Measurements from ENCODE around the gene DISC1. TPM values are rescaled to one million over a fixed set of nuclear protein-coding genes. Genes with fewer than 3 reads are reported as not detected.

DISC1 gene
- total and polyA plus RNA-seq, 7 donors = 1.2 to 14.1 (median 5.8) TPM

- no peaks in the 10 kb centered on the region for H3K36me3 ChIP-seq
- H3K4me1 ChIP-seq = no peaks in the 10 kb centered on the region
- DNase-seq = no peak
- intact Hi-C loops (cut with DNase I) = no loop called here
- H3K4me3 ChIP-seq = no peak overlapping the region
- no peaks in the 10 kb centered on the region for H3K27me3 ChIP-seq
- no peaks in the 10 kb centered on the region for H3K9me3 ChIP-seq
- no peak overlapping the region for H3K27ac ChIP-seq
- whole genome bisulfite sequencing, 2 donors = 69 to 85% methylated on average over 3 of the region's 3 CpGs
- TF ChIP-seq EP300 (IDR thresholded peaks at IDR 0.05) (no peak), POLR2AphosphoS5 (IDR thresholded peaks at IDR 0.05) (no peak), POLR2A (IDR thresholded peaks at IDR 0.05) (no peak)
- TF ChIP-seq, protein P1, sequence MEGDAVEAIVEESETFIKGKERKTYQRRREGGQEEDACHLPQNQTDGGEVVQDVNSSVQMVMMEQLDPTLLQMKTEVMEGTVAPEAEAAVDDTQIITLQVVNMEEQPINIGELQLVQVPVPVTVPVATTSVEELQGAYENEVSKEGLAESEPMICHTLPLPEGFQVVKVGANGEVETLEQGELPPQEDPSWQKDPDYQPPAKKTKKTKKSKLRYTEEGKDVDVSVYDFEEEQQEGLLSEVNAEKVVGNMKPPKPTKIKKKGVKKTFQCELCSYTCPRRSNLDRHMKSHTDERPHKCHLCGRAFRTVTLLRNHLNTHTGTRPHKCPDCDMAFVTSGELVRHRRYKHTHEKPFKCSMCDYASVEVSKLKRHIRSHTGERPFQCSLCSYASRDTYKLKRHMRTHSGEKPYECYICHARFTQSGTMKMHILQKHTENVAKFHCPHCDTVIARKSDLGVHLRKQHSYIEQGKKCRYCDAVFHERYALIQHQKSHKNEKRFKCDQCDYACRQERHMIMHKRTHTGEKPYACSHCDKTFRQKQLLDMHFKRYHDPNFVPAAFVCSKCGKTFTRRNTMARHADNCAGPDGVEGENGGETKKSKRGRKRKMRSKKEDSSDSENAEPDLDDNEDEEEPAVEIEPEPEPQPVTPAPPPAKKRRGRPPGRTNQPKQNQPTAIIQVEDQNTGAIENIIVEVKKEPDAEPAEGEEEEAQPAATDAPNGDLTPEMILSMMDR (IDR thresholded peaks at IDR 0.05) = no peak
These were observed 436.4 kb downstream of the DISC1 start for GRCh38 chr1:232062967-232063366.

GRCh38 chr1:232066521-232066920 lies 439.9 kb downstream of the DISC1 start:
- 93 to 94% methylated on average over 3 of the region's 3 CpGs for WGBS, 2 donors
- intact Hi-C loops (cut with DNase I) = no loop called here
- Histone ChIP-seq H3K27ac (no peak overlapping the region), H3K36me3 (no peaks in the 10 kb centered on the region), H3K4me1 (no peaks in the 10 kb centered on the region), H3K27me3 (no peaks in the 10 kb centered on the region), H3K4me3 (no peak overlapping the region), H3K9me3 (peaks cover 0 to 3% (median 0%) of the 10 kb centered on the region in 4 donors)
- TF ChIP-seq, protein P1 (IDR thresholded peaks at IDR 0.05) = no peak
- TF ChIP-seq POLR2A (IDR thresholded peaks at IDR 0.05) = no peak
- TF ChIP-seq EP300 (IDR thresholded peaks at IDR 0.05) = no peak
- no peak for TF ChIP-seq POLR2AphosphoS5 (IDR thresholded peaks at IDR 0.05)
- DNase-seq = no peak

DNA sequence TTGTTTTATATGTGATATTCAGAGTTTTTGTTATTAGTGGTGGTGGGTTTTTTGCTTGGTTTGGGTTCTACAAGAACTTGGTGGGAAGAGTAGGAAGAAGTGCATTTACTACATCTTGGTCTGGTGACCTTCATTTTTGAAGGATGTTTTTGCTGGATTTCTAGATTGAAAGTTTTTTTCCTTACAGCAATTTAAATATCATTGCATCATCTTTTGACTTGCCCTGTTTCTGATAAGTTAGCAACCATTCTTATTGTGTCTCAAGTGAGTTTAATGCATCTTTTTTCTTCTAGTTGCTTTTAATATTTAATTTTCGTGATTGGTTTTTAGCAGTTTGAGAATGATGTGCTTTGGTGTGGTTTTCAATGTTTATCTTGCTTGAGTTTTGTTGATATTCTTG lies 447.7 kb downstream of the DISC1 start:
- no peak for DNase-seq
- intact Hi-C loops (cut with DNase I) = no loop called here
- H3K27ac ChIP-seq = no peak overlapping the region
- H3K27me3 ChIP-seq = no peaks in the 10 kb centered on the region
- H3K4me3 ChIP-seq = no peak overlapping the region
- H3K36me3 ChIP-seq = no peaks in the 10 kb centered on the region
- peaks cover 0 to 5% (median 0%) of the 10 kb centered on the region in 4 donors for H3K9me3 ChIP-seq
- WGBS, 2 donors = 81 to 88% methylated on average over 1 of the region's 1 CpG
- H3K4me1 ChIP-seq = no peaks in the 10 kb centered on the region
- TF ChIP-seq POLR2AphosphoS5 (IDR thresholded peaks at IDR 0.05) (no peak), EP300 (IDR thresholded peaks at IDR 0.05) (no peak), POLR2A (IDR thresholded peaks at IDR 0.05) (no peak)
- TF ChIP-seq, protein P1 (IDR thresholded peaks at IDR 0.05) = no peak

DNA sequence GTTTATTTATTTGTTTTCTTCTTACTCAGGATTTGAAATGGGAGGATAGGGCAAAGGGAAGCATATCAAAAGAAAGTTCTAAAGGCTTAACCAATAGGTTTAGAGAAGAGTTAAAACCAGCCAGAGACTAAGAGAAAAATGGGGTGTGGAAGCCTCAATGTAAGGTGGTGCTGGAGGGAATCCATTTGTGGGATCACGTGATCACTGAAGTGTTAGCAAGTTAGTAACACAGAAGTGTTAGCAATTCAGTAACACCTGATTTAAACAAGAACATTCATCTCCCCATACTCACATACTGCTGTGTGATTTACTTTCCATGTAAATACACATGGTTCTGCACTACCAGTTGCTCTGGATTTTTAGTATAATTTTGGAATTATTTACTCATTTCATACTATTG lies 451.2 kb downstream of the DISC1 start:
- no peaks in the 10 kb centered on the region for H3K4me1 ChIP-seq
- H3K36me3 ChIP-seq = no peaks in the 10 kb centered on the region
- WGBS, 2 donors = 92 to 98% methylated on average over 1 of the region's 1 CpG
- H3K27me3 ChIP-seq = no peaks in the 10 kb centered on the region
- intact Hi-C loops (cut with DNase I) = no loop called here
- no peak overlapping the region for H3K4me3 ChIP-seq
- DNase-seq = no peak
- H3K27ac ChIP-seq = no peak overlapping the region
- TF ChIP-seq POLR2A (IDR thresholded peaks at IDR 0.05) (no peak), POLR2AphosphoS5 (IDR thresholded peaks at IDR 0.05) (no peak), EP300 (IDR thresholded peaks at IDR 0.05) (no peak)
- TF ChIP-seq, protein P1 (IDR thresholded peaks at IDR 0.05) = no peak
- peaks cover 0 to 2% (median 0%) of the 10 kb centered on the region in 4 donors for H3K9me3 ChIP-seq

DNA sequence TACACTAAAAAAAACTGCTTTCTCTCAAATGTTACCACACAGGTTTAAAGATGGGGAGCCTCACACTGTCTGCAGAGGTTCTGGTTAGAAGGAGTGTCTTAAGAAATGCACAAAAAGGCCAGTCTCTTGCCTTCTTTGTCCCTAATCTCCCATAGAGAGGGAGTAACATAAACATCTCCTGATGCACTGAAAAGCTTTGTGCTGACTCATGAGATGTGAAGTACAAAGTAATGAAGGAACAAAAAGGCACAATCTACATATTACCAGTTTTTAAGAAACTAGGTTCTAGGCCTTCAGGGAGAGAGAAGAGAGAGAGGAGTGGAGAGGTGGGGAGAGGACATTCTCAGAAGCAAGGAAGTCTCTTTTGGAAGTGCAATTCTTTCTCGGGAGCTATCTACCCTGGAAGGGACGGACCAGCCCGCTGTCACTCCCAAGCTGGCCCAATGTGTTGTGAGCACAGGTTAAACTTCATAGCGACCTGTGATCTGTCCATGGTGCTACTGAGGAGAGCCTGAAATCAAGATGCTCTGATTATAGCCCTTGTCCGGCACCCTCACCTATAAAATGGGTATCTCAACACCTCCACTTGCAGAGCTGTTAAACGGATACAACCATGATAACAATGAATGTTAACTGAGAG lies 458.1 kb downstream of the DISC1 start:
- Histone ChIP-seq H3K27me3 (no peaks in the 10 kb centered on the region), H3K4me1 (no peaks in the 10 kb centered on the region), H3K36me3 (no peaks in the 10 kb centered on the region), H3K9me3 (no peaks in the 10 kb centered on the region), H3K4me3 (no peak overlapping the region), H3K27ac (no peak overlapping the region)
- intact Hi-C loops (cut with DNase I) = no loop called here
- TF ChIP-seq POLR2AphosphoS5 (IDR thresholded peaks at IDR 0.05) (no peak), EP300 (IDR thresholded peaks at IDR 0.05) (no peak), POLR2A (IDR thresholded peaks at IDR 0.05) (no peak)
- TF ChIP-seq, protein P1 (IDR thresholded peaks at IDR 0.05) = no peak
- WGBS, 2 donors = 24 to 41% methylated on average over 6 of the region's 6 CpGs
- no peak for DNase-seq
